Smooth muscle cell of the brain vasculature (primary cell): Measurements from ENCODE around the gene CFAP210.
"Not testable (repeated sequence)": the region's sequence is repeated elsewhere in the genome, so short reads cannot be mapped to it uniquely, and the experiment has no call there.

ENCODE experiments used
- DNase-seq: peaks from one replicate; pipeline ENCODE4 v3.0.0-alpha.2; 2012; ENCODE audit warnings: low read depth, low spot score

Gene CFAP210

DNA sequence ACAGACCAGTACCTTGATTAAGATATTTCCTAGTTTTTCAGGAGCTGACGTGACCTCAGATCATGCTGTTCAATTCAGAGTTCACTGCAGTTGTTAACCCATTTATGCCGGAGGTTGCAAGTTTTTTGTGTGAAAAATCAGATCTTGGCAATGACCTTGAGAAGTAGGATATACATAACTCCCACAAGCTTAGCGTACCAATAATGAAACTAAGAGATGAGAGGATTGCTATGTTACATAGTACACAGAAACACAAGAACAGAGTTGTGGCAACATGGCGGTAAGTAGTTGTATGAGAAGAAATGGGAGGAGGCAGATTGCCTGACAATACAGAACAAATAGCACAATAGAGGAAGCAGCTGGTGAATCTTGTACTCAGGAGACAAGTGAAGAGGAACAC is 71.0 kb downstream of the CFAP210 start:
- DNase-seq = no peak

DNA sequence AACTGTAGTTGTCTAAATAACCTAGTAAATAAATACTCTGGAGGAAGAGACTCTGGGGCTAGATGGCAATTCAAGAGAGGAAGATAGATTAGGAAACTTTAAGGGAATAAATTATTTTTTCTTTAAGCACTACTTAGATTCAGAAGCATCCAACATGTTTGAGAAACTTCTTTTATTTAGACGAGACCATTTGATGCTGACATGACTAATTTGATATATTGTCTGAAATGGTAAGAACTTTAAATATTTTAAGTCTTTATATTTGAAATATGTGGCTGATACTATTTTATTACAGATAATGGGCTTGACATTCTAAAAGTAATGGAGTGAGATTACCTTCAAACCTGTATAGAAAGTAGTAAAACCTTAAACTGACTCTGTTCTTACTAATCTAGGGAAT is 73.7 kb downstream of the CFAP210 start:
- DNase-seq = no peak

DNA sequence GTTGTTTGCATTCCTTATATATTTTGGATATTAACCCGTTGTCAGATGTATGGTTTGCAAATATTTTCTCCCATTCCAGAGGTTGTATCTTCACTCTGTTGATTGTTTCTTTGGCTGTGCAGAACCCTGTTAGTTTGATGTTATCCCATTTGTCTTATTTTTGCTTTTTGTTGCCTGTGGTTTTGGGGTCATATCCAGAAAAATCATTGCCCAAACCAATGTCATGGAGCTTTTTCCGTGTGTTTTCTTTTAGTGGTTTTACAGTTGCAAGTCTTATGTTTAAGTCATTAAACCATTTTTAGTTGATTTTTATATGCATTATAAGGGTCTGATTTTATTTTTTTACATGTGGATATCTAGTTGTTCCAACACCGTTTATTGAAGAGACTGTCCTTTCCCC is 74.3 kb downstream of the CFAP210 start:
- no peak for DNase-seq

DNA sequence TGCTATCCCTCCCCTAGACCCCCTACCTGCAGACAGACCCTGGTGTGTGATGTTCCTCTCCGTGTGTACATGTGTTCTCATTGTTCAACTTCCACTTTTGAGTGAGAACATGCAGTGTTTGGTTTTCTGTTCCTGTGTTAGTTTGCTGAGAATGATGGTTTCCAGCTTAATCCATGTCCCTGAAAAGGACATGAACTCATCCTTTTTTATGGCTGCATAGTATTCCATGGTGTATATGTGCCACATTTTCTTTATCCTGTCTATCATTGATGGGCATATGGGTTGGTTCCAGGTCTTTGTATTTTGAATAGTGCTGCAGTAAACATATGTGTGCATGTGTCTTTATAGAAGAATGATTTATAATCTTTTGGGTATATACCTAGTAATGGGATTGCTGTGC is 78.2 kb downstream of the CFAP210 start:
- not testable (repeated sequence) for DNase-seq

DNA sequence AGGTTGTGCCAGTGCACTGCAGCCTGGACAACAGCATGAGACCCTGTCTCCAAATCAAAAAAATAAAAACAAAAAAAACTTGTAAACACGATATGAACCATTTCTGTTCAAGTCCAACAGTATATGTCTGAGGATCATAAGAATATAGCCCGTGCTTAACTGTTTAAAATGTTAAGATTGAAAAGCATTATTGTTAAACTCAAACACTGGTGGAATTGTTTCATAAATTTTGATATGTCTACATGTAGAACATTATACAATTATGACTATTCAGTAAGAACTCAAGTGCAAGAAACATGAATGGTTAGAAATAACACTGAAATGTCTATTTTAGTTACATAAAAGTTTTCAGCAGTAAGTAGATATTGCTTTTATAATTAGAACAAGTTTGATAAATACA is 80.3 kb downstream of the CFAP210 start:
- DNase-seq = no peak

DNA sequence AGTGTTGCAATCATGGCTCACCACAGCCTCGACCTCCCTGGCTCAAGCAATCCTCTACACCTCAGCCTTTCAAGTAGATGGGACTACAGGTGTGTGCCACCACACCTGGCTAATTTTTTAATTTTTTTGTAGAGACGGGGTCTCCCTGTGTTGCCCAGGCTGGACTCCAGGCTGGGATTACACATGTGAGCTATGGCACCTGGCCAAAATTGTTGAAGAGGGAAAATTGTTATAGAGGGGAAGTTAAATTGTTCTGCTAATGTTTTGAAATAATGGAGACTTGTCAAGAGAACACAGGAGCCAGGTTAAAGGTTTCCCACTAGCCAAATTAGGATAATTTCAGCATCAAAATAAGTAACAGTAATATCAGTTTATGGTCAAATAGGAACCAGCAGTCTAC is 84.9 kb downstream of the CFAP210 start:
- no peak for DNase-seq

DNA sequence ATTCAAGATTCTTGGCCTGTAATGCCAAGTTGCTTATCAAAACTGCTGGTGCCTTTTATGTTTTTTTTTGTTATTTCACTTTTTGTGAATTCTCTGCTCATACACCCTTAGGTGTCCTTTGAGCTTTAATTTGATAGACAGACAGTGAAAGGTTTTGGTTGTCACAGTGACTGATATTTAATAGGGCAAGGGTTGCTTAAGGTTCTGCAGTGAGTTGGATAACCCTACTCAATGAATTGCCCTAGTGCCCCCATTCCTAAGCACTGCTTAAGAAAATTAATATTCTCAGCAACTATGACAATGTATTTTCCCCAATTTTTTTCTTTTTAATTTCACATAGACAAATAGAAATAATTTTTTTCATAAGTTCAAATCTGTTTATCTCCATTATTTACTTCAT is 94.6 kb downstream of the CFAP210 start:
- no peak for DNase-seq

DNA sequence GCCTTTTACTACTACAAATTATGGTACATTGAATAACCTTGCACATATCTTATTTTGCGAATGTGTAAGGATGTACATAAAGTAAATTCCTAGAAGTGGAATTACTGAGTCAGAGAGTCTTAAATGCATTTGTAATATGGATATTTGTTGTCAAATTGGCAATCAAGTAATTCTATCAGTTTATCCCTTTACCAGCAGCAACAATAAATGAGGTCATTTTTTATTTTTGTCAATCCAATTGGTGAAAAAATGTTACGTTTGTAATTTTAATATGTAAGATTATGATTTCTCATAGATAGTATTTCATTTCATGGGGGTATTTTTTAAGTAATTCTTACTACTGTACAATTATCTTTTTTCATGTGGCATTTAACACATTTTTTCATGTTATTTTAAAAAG is 95.2 kb downstream of the CFAP210 start:
- no peak for DNase-seq

DNA sequence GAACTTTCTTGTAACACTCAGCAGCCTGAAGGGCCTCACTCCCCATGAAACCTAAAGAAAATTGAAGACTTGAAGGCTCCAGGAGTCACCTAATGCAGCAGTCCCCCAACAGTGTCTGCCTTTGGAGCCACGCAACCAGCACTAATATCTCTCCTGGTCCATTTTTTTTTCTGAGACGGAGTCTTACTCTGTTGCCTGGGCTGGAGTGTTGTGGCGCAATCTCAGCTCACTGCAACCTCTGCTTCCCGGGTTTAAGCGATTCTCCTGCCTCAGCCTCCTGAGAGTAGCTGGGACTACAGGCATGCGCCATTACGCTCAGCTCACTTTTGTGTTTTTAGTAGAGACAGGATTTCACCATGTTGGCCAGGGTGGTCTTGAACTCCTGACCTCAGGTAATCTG is 97.7 kb downstream of the CFAP210 start:
- DNase-seq = not testable (repeated sequence)
